ENCODE results near the gene PAQR8.
A peak's percentile ranks its signal among the peaks of the same experiment; 100 is the strongest.
"Not testable (repeated sequence)": the region's sequence is repeated elsewhere in the genome, so short reads cannot be mapped to it uniquely, and the experiment has no call there.

PAQR8 gene

DNA sequence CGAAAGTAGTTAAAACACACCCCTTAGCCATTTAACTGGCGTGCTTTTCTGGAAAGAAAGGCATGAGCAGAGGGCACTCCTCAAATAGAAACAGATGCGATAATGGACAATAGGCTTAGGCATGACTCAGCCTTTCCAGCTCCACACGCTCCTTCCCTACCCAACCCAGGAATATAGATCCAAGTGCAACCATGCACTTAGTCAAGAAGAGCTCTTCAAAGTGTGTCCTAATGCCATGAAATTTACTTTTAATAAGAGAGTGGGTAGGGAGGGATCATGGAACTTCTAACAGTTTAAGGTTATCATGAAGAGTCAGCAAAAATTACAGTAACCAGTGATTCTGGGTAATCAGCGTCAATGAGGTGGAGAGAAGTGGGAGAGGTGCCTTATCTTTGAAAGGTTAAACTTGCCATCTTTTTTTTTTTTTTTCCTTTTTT is 55.7 kb downstream of the PAQR8 start:
- H3K27ac ChIP-seq (ENCODE audit: low read depth, low read length) = no peak overlapping the region

DNA sequence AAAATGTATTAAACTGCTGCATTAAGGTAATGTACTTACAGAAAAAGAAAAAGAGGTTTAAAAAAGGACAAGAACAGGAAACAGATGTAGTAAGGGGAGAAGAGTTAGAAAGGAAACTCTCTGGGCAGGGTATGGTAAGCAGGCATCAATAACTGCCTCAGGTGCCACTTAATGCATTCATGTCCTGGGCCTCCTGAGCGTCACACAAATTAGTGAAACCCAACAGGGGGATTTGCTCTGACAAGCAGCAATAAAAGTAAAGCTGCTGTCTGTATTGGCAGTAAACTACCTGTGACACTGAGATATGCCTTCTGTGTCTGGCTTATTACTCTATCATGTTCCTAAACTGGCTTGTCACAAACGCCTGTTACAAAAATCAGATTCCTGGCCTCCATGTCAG is 56.7 kb downstream of the PAQR8 start:
- Histone ChIP-seq H3K4me3 (ENCODE audit: low read depth in 1 of 5, low read length in 5 of 5) (no peak overlapping the region), H3K27ac (ENCODE audit: low read depth, low read length) (no peak overlapping the region), H3K27me3 (ENCODE audit: control insufficient read depth in 5 of 5, insufficient read depth in 4 of 5, low read length in 5 of 5) (no peaks in the 10 kb centered on the region), H3K36me3 (ENCODE audit: control insufficient read depth in 5 of 5, insufficient read depth in 5 of 5, low read length in 5 of 5) (no peaks in the 10 kb centered on the region), H3K9ac (ENCODE audit: low read length in 5 of 5) (no peak overlapping the region), H3K9me3 (ENCODE audit: control insufficient read depth in 5 of 5, low read length in 5 of 5) (no peaks in the 10 kb centered on the region), H3K4me1 (ENCODE audit: control insufficient read depth in 5 of 5, insufficient read depth in 5 of 5, low read length in 5 of 5) (peaks cover 0 to 23% (median 18%) of the 10 kb centered on the region in 5 donors)

More for the DNA sequence above, 55.7 kb downstream of the PAQR8 start:
- H3K9me3 ChIP-seq (ENCODE audit: control insufficient read depth in 5 of 5, low read length in 5 of 5) = no peaks in the 10 kb centered on the region
- no peaks in the 10 kb centered on the region for H3K27me3 ChIP-seq (ENCODE audit: control insufficient read depth in 5 of 5, insufficient read depth in 4 of 5, low read length in 5 of 5)
- H3K9ac ChIP-seq (ENCODE audit: low read length in 5 of 5) = no peak overlapping the region
- no peak overlapping the region for H3K4me3 ChIP-seq (ENCODE audit: low read depth in 1 of 5, low read length in 5 of 5)
- no peaks in the 10 kb centered on the region for H3K36me3 ChIP-seq (ENCODE audit: control insufficient read depth in 5 of 5, insufficient read depth in 5 of 5, low read length in 5 of 5)
- H3K4me1 ChIP-seq (ENCODE audit: control insufficient read depth in 5 of 5, insufficient read depth in 5 of 5, low read length in 5 of 5) = peaks cover 0 to 23% (median 18%) of the 10 kb centered on the region in 5 donors

DNA sequence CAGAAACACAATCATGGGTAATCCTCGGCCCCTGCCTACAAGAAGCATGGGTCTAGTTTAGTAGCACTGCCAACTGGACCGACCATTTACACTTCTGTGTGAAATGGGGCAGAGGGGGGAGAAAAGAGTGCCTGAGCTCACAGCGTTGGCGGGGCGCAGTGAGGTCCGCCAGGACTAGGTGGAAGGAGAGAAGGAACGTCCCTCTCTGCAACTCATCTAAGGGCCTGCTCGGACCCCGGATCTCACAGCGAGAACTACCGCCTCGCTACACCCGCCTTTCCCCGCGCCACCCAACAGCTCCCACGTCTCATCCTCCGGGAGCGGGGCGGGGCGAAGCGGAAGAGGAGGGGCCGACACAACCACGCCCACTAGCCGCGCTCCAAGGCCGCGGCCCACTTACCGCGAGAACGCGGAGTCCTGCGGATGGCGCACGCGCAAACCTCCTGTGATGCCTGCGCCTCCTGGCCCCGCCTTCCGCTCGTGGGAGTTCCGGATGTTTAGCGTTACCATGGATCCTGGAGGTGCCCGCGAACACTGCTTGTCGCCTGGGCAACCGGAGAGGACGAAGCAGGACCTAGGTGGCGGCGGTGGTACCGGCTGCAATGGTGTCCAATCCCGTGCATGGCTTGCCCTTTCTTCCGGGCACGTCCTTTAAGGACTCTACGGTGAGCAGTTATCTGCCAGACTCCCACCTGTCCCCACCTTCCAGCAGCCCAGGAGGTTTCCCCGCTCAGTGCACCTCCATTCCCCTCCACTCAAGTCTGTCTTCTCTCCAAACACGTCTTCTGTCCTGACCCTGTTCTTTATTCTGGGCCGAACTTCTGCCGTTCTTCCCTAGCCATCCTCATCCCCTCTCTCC is 58.1 kb downstream of the PAQR8 start, which contains the start of gene EFHC1:
Gene EFHC1 (plus strand): TSS at position 534 of the 859 bp plus-strand sequence. CDS start 69 bp downstream, at position 603.
- Histone ChIP-seq H3K27ac (ENCODE audit: low read depth, low read length) (peak within 1 kb of the TSS; percentile 63), H3K4me3 (ENCODE audit: low read depth in 1 of 5, low read length in 5 of 5) (peak within 1 kb of the TSS; percentile 81 to 100 (median 98)), H3K27me3 (ENCODE audit: control insufficient read depth in 5 of 5, insufficient read depth in 4 of 5, low read length in 5 of 5) (no peaks in the 10 kb centered on the region), H3K9me3 (ENCODE audit: control insufficient read depth in 5 of 5, low read length in 5 of 5) (no peaks in the 10 kb centered on the region), H3K9ac (ENCODE audit: low read length in 5 of 5) (peak within 1 kb of the TSS; percentile 51 to 87 (median 75)), H3K4me1 (ENCODE audit: control insufficient read depth in 5 of 5, insufficient read depth in 5 of 5, low read length in 5 of 5) (peaks cover 0 to 26% (median 23%) of the 10 kb centered on the region in 5 donors), H3K36me3 (ENCODE audit: control insufficient read depth in 5 of 5, insufficient read depth in 5 of 5, low read length in 5 of 5) (no peaks in the 10 kb centered on the region)

DNA sequence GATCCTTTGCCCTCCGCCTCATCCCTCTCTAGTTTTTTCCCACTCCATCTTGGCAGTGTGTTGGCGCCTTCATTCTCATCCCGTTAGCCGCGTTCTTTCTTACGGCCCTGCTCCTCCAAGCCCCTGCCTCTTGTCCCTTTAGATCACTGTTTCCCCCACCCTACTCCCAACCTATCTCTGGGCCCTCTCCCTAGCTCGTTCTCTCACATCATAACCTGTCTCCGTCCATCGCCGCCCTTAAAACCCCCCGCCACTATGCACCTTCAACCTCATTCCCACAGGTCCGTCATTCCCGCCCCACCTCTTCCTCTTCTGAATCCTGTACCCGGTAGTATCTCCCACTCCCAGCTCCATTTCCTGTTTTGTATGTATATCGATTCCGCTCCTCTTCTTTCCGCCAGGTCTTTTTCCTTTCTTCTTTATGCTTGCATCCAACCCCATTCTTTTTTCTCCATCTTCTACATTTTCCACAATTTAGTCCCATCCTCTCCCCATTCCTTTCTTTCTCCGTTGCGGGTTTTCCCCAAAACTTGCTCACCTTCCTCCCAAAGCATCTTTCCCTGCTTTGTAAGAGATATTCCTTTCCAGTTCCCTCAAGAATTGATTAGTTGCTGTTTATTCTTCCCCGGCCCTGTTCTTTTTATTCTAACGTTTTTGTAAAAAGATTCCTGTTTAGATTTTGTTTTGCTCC is 58.9 kb downstream of the PAQR8 start:
- Histone ChIP-seq H3K27me3 (ENCODE audit: control insufficient read depth in 5 of 5, insufficient read depth in 4 of 5, low read length in 5 of 5) (no peaks in the 10 kb centered on the region), H3K4me3 (ENCODE audit: low read depth in 1 of 5, low read length in 5 of 5) (peak overlapping the region; percentile 81 to 100 (median 98)), H3K9me3 (ENCODE audit: control insufficient read depth in 5 of 5, low read length in 5 of 5) (no peaks in the 10 kb centered on the region), H3K36me3 (ENCODE audit: control insufficient read depth in 5 of 5, insufficient read depth in 5 of 5, low read length in 5 of 5) (no peaks in the 10 kb centered on the region), H3K9ac (ENCODE audit: low read length in 5 of 5) (peak overlapping the region in 4 of 5 donors; percentile 61 to 75 (median 70)), H3K27ac (ENCODE audit: low read depth, low read length) (peak overlapping the region; percentile 40), H3K4me1 (ENCODE audit: control insufficient read depth in 5 of 5, insufficient read depth in 5 of 5, low read length in 5 of 5) (peaks cover 0 to 26% (median 23%) of the 10 kb centered on the region in 5 donors)

DNA sequence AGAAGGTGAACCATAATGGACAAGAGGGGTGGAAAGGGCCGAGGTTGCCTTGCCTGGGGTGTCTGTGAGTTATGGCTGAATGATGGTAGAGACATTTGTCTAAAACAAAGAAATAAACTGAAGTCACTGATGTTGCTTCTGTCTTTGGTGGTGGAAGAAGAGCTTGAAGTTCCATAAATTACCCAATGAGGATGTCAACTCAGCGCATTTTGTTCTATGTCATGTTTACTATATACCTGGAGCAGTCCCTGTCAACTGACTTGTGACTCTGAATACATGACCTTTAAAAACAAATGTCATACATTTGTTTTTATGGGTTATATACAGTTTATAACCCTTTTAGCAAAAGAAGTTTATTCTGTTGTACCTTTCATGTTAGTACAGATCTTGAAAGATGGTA is 60.2 kb downstream of the PAQR8 start:
- Histone ChIP-seq H3K9ac (ENCODE audit: low read length in 5 of 5) (no peak overlapping the region), H3K9me3 (ENCODE audit: control insufficient read depth in 5 of 5, low read length in 5 of 5) (no peaks in the 10 kb centered on the region), H3K27ac (ENCODE audit: low read depth, low read length) (no peak overlapping the region)

DNA sequence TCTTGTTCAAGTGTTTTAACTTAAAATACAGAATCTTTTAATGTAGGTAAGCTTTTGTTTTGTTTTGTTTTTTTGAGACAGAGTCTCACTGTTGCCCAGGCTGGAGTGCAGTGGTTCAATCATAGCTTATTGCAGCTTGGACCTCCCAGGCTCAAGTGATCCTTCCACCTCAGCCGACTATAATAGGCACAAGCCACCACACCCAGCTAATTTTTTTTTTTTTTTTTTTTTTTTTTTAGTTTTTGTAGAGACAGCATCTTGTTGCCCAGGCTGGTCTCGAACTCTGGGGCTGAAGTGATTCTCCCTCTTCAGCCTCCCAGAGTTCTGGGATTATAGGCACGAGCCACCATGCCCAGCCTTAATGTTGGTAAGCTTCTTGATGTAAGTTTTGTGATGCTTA is 61.5 kb downstream of the PAQR8 start:
- Histone ChIP-seq H3K4me1 (ENCODE audit: control insufficient read depth in 5 of 5, insufficient read depth in 5 of 5, low read length in 5 of 5) (peaks cover 0 to 24% (median 19%) of the 10 kb centered on the region in 5 donors), H3K36me3 (ENCODE audit: control insufficient read depth in 5 of 5, insufficient read depth in 5 of 5, low read length in 5 of 5) (no peaks in the 10 kb centered on the region), H3K27me3 (ENCODE audit: control insufficient read depth in 5 of 5, insufficient read depth in 4 of 5, low read length in 5 of 5) (no peaks in the 10 kb centered on the region), H3K9me3 (ENCODE audit: control insufficient read depth in 5 of 5, low read length in 5 of 5) (no peaks in the 10 kb centered on the region), H3K4me3 (ENCODE audit: low read depth in 1 of 5, low read length in 5 of 5) (no peak overlapping the region), H3K9ac (ENCODE audit: low read length in 5 of 5) (no peak overlapping the region), H3K27ac (ENCODE audit: low read depth, low read length) (no peak overlapping the region)

More for the DNA sequence above, 60.2 kb downstream of the PAQR8 start:
- Histone ChIP-seq H3K27me3 (ENCODE audit: control insufficient read depth in 5 of 5, insufficient read depth in 4 of 5, low read length in 5 of 5) (no peaks in the 10 kb centered on the region), H3K4me1 (ENCODE audit: control insufficient read depth in 5 of 5, insufficient read depth in 5 of 5, low read length in 5 of 5) (peaks cover 0 to 24% (median 20%) of the 10 kb centered on the region in 5 donors), H3K4me3 (ENCODE audit: low read depth in 1 of 5, low read length in 5 of 5) (no peak overlapping the region), H3K36me3 (ENCODE audit: control insufficient read depth in 5 of 5, insufficient read depth in 5 of 5, low read length in 5 of 5) (no peaks in the 10 kb centered on the region)

DNA sequence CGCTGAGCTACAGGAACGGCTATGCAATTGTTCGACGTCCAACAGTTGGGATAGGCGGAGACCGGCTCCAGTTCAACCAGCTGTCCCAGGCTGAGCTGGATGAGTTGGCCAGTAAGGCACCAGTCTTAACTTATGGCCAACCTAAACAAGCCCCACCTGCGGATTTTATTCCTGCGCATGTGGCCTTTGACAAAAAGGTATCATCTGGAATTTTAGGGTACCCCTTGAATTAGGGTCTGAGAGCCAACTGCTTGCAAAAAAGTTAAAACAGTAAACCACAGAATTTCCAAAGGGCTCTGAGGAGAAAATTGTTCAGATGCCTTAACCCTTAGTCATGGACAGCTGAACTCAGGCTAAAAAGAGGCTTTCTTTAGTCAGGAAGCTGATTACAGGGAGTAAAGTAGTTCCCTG is 62.0 kb downstream of the PAQR8 start:
- H3K27me3 ChIP-seq (ENCODE audit: control insufficient read depth in 5 of 5, insufficient read depth in 4 of 5, low read length in 5 of 5) = no peaks in the 10 kb centered on the region
- H3K36me3 ChIP-seq (ENCODE audit: control insufficient read depth in 5 of 5, insufficient read depth in 5 of 5, low read length in 5 of 5) = no peaks in the 10 kb centered on the region
- H3K4me1 ChIP-seq (ENCODE audit: control insufficient read depth in 5 of 5, insufficient read depth in 5 of 5, low read length in 5 of 5) = peaks cover 0 to 24% (median 19%) of the 10 kb centered on the region in 5 donors
- no peaks in the 10 kb centered on the region for H3K9me3 ChIP-seq (ENCODE audit: control insufficient read depth in 5 of 5, low read length in 5 of 5)
- H3K4me3 ChIP-seq (ENCODE audit: low read depth in 1 of 5, low read length in 5 of 5) = no peak overlapping the region
- peak overlapping the region; percentile 52 for H3K27ac ChIP-seq (ENCODE audit: low read depth, low read length)
- H3K9ac ChIP-seq (ENCODE audit: low read length in 5 of 5) = no peak overlapping the region

DNA sequence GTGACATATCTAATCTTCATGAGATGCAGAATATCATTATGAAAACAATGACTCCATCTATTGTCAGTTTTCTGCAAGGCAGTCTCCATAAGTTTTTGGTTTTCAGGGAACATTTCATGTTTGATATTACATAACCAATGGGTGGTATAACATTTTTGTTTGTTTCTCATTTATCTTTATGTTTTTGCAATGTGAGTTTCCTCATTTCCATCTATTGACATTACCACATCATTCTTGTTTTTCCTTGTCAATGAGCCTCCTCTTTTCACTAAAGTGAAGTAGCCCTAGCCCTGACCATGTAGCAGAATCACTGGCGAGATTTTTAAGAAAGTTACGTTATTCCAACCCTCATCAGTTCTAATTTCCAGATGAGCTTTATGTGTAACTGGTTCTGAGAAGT is 62.6 kb downstream of the PAQR8 start:
- no peak overlapping the region for H3K4me3 ChIP-seq (ENCODE audit: low read depth in 1 of 5, low read length in 5 of 5)
- no peaks in the 10 kb centered on the region for H3K27me3 ChIP-seq (ENCODE audit: control insufficient read depth in 5 of 5, insufficient read depth in 4 of 5, low read length in 5 of 5)
- no peak overlapping the region for H3K9ac ChIP-seq (ENCODE audit: low read length in 5 of 5)
- H3K36me3 ChIP-seq (ENCODE audit: control insufficient read depth in 5 of 5, insufficient read depth in 5 of 5, low read length in 5 of 5) = no peaks in the 10 kb centered on the region
- peaks cover 0 to 20% (median 15%) of the 10 kb centered on the region in 5 donors for H3K4me1 ChIP-seq (ENCODE audit: control insufficient read depth in 5 of 5, insufficient read depth in 5 of 5, low read length in 5 of 5)
- no peaks in the 10 kb centered on the region for H3K9me3 ChIP-seq (ENCODE audit: control insufficient read depth in 5 of 5, low read length in 5 of 5)
- H3K27ac ChIP-seq (ENCODE audit: low read depth, low read length) = peak overlapping the region; percentile 24

DNA sequence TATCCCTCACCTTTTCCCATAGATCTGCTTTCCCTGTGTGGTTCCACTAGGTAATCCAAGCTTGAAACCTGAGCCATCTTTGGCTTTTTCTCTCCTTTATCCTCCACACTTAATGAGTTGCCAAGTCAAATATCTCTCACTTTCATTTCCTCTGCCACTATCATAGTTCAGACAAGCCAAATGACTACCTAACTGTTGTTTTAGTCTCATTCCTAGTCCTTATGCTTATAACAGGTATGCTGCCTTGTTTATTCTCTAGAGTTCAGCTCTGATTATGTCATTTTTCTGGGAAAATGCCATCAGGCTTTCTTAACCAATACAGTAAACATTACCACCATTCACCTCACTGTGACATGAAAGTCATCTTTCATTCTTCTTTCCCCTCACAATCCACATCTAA is 64.7 kb downstream of the PAQR8 start:
- Histone ChIP-seq H3K27ac (ENCODE audit: low read depth, low read length) (no peak overlapping the region), H3K4me3 (ENCODE audit: low read depth in 1 of 5, low read length in 5 of 5) (no peak overlapping the region), H3K4me1 (ENCODE audit: control insufficient read depth in 5 of 5, insufficient read depth in 5 of 5, low read length in 5 of 5) (peaks cover 0 to 7% (median 4%) of the 10 kb centered on the region in 5 donors), H3K36me3 (ENCODE audit: control insufficient read depth in 5 of 5, insufficient read depth in 5 of 5, low read length in 5 of 5) (no peaks in the 10 kb centered on the region), H3K9ac (ENCODE audit: low read length in 5 of 5) (no peak overlapping the region), H3K27me3 (ENCODE audit: control insufficient read depth in 5 of 5, insufficient read depth in 4 of 5, low read length in 5 of 5) (no peaks in the 10 kb centered on the region), H3K9me3 (ENCODE audit: control insufficient read depth in 5 of 5, low read length in 5 of 5) (no peaks in the 10 kb centered on the region)

DNA sequence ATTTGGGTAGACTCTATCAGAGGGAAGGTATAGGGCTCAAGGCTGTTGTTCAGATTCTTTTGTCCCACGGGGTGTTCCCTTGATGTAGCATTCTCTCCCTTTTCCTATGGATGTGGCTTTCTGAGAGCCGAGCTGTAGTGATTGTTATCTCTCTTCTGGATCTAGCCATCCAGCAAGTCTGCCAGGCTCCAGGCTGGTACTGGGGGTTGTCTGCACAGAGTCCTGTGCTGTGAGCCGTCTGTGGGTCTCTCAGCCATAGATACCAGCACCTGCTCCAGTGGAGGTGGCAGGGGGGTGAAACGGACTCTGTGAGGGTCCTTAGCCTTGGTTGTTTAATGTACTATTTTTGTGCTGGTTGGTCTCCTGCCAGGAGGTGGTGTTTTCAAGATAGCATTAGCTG is 71.3 kb downstream of the PAQR8 start:
- not testable (repeated sequence) for H3K9me3 ChIP-seq (ENCODE audit: control insufficient read depth in 5 of 5, low read length in 5 of 5); H3K4me1 ChIP-seq (ENCODE audit: control insufficient read depth in 5 of 5, insufficient read depth in 5 of 5, low read length in 5 of 5); H3K27me3 ChIP-seq (ENCODE audit: control insufficient read depth in 5 of 5, insufficient read depth in 4 of 5, low read length in 5 of 5); H3K36me3 ChIP-seq (ENCODE audit: control insufficient read depth in 5 of 5, insufficient read depth in 5 of 5, low read length in 5 of 5); H3K27ac ChIP-seq (ENCODE audit: low read depth, low read length); H3K4me3 ChIP-seq (ENCODE audit: low read depth in 1 of 5, low read length in 5 of 5); H3K9ac ChIP-seq (ENCODE audit: low read length in 5 of 5)

Measured in subcutaneous abdominal adipose tissue (tissue), 5 donors.